HCT116 (cell line): ENCODE measurements around the gene METTL25B.

Experiments used
- CTCF ChIP-seq, 3 experiments: fragments of 200-600 bp in 1 of 3; sonication (generic) in 1 of 3; IDR thresholded peaks in 2 of 3; conservative IDR thresholded peaks in 1 of 3; 2 replicates each; pipeline ENCODE4 v1.5.1; 2012 to 2017; ENCODE audit warnings: low read depth in 2 of 3, low read length in 2 of 3, antibody characterized with exemption in 1 of 3, borderline replicate concordance in 1 of 3, control low read depth in 1 of 3, mild to moderate bottlenecking in 1 of 3, mixed read lengths in 1 of 3, mixed run types in 1 of 3, moderate library complexity in 1 of 3; ENCODE audit not compliant: insufficient read depth in 1 of 3
- EZH2 ChIP-seq: fragments of 200-600 bp; sonication (generic); IDR thresholded peaks from 2 replicates; pipeline ENCODE4 v1.6.1; 2017; ENCODE audit warnings: antibody characterized with exemption, mixed run types
- MAX ChIP-seq: IDR thresholded peaks from 2 replicates; pipeline ENCODE4 v1.6.1; 2012
- POLR2A ChIP-seq: IDR thresholded peaks from 2 replicates; pipeline ENCODE4 v1.7.0; 2011; ENCODE audit warnings: borderline replicate concordance; ENCODE audit not compliant: insufficient read depth, insufficient read length; ENCODE audit errors: extremely low read depth
- RAD21 ChIP-seq: IDR thresholded peaks from 2 replicates; pipeline ENCODE4 v1.6.1; 2012; ENCODE audit warnings: low read depth, mild to moderate bottlenecking
- REST ChIP-seq: IDR thresholded peaks from 2 replicates; pipeline ENCODE4 v1.6.1; 2012; ENCODE audit warnings: low read depth
- SP1 ChIP-seq: IDR thresholded peaks from 2 replicates; pipeline ENCODE4 v1.6.1; 2012; ENCODE audit warnings: low read depth
- TCF7L2 ChIP-seq: IDR thresholded peaks from 2 replicates; pipeline ENCODE4 v1.7.0; 2011; ENCODE audit warnings: borderline replicate concordance, inconsistent platforms; ENCODE audit not compliant: insufficient read depth, insufficient read length; ENCODE audit errors: extremely low read depth
- ZBTB33 ChIP-seq: IDR thresholded peaks from 2 replicates; pipeline ENCODE4 v1.6.1; 2011; ENCODE audit warnings: mild to moderate bottlenecking, low read length, moderate library complexity; ENCODE audit not compliant: insufficient replicate concordance; ENCODE audit errors: extremely low read depth
- ZFX ChIP-seq: fragments of 450-650 bp; IDR thresholded peaks from 2 replicates; pipeline ENCODE4 v1.6.1; 2017

- TF ChIP-seq RAD21 (no peak), CTCF (IDR thresholded peaks at IDR 0.05 in 2 of 3, conservative IDR thresholded peaks at IDR 0.05 in 1 of 3; ENCODE audit: borderline replicate concordance in 1 of 3, insufficient read depth in 1 of 3, low read depth in 2 of 3, low read length in 2 of 3) (peak in 2 of 3 experiments; percentile 22 to 37; a peak in 2 of 6 replicates), MAX (no peak), SP1 (no peak), POLR2A (no peak), REST (no peak), EZH2 (no peak), ZFX (no peak), ZBTB33 (no peak), TCF7L2 (no peak)
These were observed 44.0 kb upstream of the METTL25B start for GRCh38 chr1:156684227-156684782.
